ENCODE data around the gene CPVL.

CPVL gene

GRCh38 chr7:29040579-29040925 is 105.8 kb downstream of the CPVL start:
- DNase-seq = no peak

DNA sequence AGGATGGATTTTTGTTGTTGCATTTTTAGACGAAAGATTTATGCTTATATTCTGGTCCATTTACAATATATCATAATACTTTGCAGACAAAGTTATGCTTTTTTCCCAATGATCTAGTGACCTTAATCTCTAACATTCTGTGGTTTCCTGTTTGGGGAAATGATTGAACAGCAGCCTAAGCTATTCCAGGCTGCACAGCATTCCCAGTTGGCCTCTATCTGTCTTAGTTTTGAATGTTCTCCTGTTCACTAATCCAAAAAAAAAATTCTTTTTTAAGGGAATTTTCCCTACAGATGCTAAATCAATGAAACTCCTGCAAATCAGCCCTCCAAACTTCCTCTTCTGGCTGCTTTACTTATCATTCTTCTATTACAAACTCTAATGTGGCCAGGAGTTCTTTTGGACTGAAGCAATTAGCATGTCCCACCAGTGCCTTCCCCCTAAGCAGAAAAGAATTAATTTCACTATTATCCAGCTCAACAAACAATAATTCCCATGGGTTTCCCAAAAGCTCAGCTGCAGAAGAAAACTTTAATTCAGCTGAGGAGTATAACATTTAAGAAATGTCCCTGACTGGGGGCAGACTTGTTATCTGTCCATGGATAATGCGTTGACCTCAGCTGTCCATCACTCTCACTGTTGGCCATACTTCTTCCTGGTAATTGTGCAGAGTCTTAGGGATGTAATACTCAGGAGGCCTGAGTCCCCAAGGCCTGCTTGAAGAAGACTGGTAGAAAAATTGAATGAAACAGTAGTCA is 106.3 kb downstream of the CPVL start:
- no peak for DNase-seq

DNA sequence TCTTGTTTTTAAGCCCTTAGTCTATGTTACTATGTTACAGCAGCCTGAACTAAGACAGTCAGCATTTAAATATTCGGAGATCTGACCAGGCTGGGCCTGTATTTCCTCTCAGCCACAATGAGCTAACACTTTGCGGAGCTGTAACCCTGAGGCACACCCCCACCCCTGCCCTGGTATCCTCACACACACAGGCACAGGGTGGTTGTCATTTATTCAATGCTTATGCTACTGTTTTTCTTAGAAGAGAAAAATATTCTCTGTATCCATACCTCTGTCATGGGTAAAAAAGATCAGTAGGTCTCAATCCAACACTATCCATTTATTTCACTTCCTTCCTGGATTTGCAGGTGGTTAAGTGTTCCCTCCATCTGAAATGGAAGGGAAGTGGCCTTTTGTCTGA is 107.9 kb downstream of the CPVL start:
- DNase-seq = no peak

GRCh38 chr7:29035044-29035740 is 111.1 kb downstream of the CPVL start:
- DNase-seq = no peak

DNA sequence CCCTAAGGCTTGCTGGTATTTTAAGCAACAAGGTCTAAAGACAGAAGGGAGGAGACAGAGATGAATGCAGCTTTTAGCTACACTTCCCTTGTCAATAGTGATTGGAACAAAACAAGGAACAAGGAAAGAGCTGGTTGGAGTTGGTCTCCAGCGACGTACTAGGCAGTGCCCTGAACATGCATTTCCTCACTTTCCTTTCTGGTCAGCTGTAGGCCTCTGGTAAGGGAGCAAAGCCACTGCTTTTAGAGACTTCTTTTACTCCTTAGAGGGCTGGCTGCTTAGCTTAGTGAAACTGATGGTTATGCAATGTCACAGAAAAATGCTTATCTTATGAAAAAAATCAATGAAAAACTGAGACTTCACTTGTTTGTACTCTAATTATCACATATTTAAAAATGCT is 112.8 kb downstream of the CPVL start:
- no peak for DNase-seq

DNA sequence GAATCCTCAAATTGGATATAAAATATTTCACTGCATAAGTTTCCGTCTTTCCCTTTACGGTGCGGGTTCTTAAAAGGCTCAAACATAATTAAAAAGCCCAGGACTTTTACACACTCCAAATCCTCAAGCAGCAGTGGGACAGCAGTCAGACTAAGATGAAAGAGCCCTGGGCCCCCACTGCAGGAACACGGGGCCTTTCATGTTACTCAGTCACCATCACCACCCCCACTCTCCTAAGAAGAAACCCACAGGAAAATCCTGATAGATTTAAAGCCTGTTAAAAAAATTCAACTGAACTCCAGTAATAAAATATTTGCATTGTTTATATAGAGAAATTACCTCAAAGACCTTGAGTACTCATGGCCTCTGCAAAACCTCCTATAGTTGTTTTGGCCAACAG is 114.2 kb downstream of the CPVL start:
- DNase-seq = no peak

GRCh38 chr7:29030781-29031275 is 115.5 kb downstream of the CPVL start:
- no peak for DNase-seq

DNA sequence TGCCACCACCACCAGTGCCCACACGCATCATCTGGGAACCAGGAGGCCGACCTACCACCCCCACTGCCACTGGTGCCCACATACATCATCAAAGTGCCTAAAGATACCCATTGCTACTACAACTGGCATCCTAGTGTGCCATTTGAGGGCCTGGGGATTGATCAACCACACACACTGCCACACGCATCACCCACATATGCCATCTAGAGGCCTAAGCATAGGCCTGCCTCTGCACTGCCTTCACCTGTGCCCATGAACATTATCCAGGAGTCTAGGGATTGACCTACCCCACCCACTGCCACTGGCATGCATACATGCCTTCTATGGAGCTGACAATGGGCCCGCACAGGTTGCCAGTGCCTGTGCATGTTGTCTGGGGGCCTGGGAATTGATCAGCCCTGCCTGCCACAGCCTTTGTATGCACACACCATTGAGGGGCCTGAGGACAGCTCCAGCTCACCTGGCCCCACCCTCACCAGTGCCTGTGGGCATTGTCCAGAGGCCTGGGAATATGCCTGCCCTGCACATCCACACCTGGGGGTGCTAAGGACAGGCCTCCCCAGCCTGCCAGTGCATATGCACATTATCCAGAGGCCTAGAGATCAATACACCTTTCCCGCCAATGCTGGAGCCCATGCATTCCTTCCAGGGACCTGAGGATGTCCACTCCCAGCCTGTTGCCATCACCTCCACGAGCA is 123.9 kb downstream of the CPVL start:
- DNase-seq = no peak

DNA sequence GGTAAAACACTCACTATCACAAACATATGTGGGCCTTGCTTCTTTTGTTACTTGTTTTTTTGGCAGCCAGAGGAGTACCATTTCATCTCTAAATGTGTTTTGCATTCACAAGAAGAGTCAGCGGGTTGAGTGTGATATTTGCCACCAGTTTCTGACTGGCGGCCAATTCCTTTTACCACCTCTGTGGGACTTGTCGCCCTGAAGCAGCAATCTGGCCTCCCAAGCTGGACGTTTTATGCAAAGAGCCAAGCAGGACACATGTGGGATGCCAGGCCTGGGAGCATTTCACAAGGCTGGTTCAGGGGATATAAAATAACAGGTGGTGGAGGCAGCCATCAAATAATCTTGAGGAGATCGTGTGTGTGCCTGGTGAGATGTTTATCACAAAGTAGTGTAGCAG is 126.4 kb downstream of the CPVL start:
- no peak for DNase-seq

DNA sequence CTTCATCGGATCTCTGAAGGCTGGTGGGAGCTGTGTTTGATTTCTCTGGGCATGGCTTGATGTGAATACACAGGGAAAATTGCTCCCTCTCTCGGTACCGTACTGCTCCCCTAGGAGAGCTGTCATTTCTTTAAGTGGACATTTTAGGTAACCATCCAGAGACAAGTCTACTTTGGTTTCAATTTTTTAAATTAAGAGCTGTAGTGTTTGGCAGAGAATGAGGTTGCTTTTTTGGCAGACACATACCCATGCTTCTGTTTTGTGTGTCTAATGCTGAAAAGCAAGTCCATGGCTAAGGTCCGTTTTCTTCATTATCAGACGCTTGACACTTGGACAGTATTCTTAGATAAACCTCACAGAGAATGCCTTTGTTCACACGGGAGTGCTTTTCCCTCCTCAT is 127.0 kb downstream of the CPVL start:
- DNase-seq = no peak

GRCh38 chr7:29017713-29018112 is 128.6 kb downstream of the CPVL start:
- no peak for DNase-seq

- no peak for DNase-seq
Measured at GRCh38 chr7:29014725-29015124, 131.6 kb downstream of the CPVL start.

- no peak for DNase-seq
Measured at GRCh38 chr7:29013931-29014330, 132.4 kb downstream of the CPVL start.

- DNase-seq = no peak
Measured at GRCh38 chr7:29013082-29013695, 133.1 kb downstream of the CPVL start.

DNA sequence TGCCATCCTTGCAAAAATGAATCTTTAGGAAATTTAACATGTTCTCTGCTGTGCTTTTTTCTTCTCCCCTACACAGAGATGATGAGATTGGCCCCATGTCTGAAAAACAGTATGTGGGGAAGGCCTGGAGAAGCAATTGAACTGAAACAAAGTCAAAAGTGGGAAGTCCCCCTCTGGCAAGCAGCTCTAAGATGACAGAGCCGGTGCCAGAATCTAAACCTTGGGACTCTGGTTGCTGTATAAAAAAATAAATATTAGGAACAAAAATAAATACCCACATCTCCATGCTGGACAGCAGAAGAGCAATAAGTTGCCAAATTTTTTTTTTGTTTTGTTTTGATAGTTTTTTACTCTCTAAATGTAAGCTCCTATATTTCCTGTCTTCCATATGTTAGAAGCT is 136.4 kb downstream of the CPVL start:
- DNase-seq = no peak

- no peak for DNase-seq
Measured at GRCh38 chr7:29008590-29008989, 137.7 kb downstream of the CPVL start.

GRCh38 chr7:29007127-29007526 is 139.2 kb downstream of the CPVL start:
- no peak for DNase-seq

DNA sequence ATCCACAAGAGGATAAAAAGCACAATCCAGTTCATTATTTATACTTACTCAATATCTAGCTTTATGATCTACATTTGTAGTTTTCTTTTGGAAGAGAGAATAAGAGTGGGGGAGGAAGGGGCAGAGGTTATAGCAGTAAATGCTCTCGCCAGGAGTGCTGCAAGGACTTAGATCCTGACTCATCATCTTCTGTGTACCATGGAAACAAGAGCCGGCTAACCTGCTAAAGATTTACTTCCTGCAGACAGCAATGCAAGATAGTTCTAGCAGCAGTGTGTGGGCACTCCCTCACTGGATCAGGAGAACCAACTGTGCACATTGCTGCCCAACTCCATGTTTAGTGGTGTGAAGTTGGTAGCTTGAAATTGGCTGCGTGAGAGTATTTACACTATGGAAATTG is 140.5 kb downstream of the CPVL start:
- DNase-seq = no peak

DNA sequence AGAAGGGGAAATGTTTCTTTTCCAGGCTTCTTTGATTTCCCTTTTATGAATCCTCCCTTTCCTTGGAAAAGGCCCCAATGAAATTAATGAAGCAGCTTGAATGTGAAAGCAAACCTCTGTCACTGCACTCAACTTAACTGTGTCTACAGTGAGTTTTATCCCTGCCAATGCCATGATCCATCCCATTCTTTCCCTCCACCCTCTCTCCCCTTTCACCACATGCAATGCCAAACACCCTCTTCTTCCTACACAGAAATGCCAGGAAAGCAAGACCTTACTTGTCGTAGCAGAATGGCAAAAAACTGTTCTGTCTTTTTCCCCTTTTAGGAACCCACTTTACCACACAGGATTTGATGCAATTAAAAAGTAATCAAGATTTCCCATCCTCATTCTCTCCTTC is 140.9 kb downstream of the CPVL start:
- DNase-seq = no peak

DNA sequence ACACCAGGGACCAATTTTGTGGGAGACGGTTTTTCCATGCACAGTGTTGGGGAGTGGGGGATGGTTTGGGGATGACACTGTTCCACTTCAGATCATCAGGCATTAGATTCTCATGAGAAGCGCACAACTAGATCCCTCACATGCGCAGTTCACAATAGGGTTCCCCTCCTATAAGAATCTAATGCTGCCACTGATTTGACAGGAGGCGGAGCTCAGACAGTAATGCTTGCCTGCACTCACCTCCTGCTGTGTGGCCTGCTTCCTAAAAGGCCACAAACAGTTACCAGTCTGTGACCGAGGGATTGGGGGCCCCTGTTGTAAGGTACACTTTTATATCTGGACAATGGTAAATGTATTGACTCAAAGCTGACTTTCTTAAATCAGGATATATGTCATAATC is 142.6 kb downstream of the CPVL start:
- no peak for DNase-seq

- no peak for DNase-seq
Measured at GRCh38 chr7:29000717-29001076, 145.6 kb downstream of the CPVL start.

DNA sequence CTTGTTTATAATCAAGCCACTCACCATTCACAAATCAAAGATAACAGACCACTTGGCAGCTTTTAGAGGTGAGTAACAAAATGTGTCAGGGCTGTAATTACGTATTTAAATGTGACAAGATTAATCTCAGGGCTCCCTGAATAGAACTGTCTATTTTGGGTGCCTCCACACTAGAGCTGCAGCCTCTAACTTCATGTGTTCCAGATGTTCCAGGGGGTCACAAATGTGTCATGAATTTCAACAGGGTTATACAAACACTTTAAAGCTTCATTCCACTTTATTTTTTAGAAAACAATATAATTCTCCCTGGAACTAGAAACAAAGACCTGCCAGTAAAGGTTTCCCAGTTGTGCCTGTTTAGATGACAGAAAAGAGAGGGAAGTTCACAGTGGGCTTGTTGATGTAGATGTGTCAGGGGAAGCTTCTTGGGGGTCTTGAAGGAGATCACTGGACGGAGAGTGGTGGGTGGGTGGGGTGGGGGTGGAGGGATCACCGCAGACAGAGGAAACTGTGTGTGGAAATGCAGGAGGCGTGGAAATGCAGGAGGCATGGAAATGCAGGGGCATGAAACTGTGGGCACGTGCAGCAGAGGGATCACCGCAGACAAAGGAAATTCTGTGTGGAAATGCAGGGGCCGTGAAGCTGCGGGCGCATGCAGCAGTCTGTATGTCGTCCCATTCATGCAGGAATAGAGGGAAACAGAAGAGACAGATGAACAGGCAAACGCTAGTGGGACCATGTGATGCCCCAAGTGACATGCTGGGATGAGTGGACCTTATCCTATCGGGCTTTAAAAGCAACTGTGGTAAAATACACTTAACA is 146.2 kb downstream of the CPVL start:
- DNase-seq = no peak

GRCh38 chr7:28999427-28999826 is 146.9 kb downstream of the CPVL start:
- DNase-seq = no peak

Data from NCI-H1930 (cell line).